Body of pancreas (tissue), 4 donors: Measurements from ENCODE around the gene KCTD19. TPM values are rescaled to one million over a fixed set of nuclear protein-coding genes. Genes with fewer than 3 reads are reported as not detected.
"Not testable (repeated sequence)": the region's sequence is repeated elsewhere in the genome, so short reads cannot be mapped to it uniquely, and the experiment has no call there.

ENCODE experiments used
- ATAC-seq: fragments of 150-250 bp; one replicate; pipeline ENCODE4 v1.9.1; 2016
- DNase-seq, 4 donors: peaks; one replicate each; pipeline ENCODE4 v3.0.0-alpha.2; 2019
- H3K27ac ChIP-seq, 4 donors: fragments of 200-600 bp; sonication (generic); 1 replicate in 3 of 4; 2 replicates in 1 of 4; pipeline versions ENCODE4 v1.5.1 to v1.6.1; 2016 to 2019; ENCODE audit warnings: mild to moderate bottlenecking in 1 of 4, mixed read lengths in 1 of 4, moderate library complexity in 1 of 4
- H3K27me3 ChIP-seq, 2 donors: fragments of 200-600 bp; sonication (generic); one replicate each; pipeline ENCODE4 v1.6.0; 2016; ENCODE audit warnings: mild to moderate bottlenecking in 1 of 2
- H3K36me3 ChIP-seq, 2 donors: fragments of 200-600 bp; sonication (generic); replicated peaks in 1 of 2; 2 replicates each; pipeline ENCODE4 v1.5.1; 2016; ENCODE audit warnings: low read depth in 2 of 2; ENCODE audit not compliant: insufficient read depth in 1 of 2
- H3K4me1 ChIP-seq: fragments of 200-600 bp; sonication (generic); one replicate; pipeline ENCODE4 v1.6.0; 2016
- H3K4me3 ChIP-seq, 2 donors: fragments of 200-600 bp; sonication (generic); 1 replicate in 1 of 2; 2 replicates in 1 of 2; pipeline ENCODE4 v1.5.1; 2016 to 2019
- H3K9me3 ChIP-seq, 3 donors: fragments of 200-600 bp; sonication (generic); 1 replicate in 2 of 3; 2 replicates in 1 of 3; pipeline ENCODE4 v1.5.1; 2016
- CTCF ChIP-seq, 7 experiments: fragments of 450-650 bp in 4 of 7; fragments of 200-600 bp in 3 of 7; sonication (generic) in 3 of 7; IDR thresholded peaks; one replicate each; pipeline ENCODE4 v1.5.1; 2016 to 2019; ENCODE audit warnings: antibody characterized with exemption in 7 of 7
- POLR2A ChIP-seq, 3 donors: fragments of 450-650 bp; IDR thresholded peaks; one replicate each; pipeline ENCODE4 v1.6.1; 2016; ENCODE audit warnings: antibody characterized with exemption in 3 of 3, mild to moderate bottlenecking in 2 of 3
- WGBS, 2 donors: methylation state at CpG; one replicate each; pipeline ENCODE4 v1.1.5; 2017; 5-methylcytosine and 5-hydroxymethylcytosine counted together
- intact Hi-C: fragments of 100-400 bp; cut with DNase I; formaldehyde crosslinking; loops from one replicate; pipeline ENCODE4 v1.15.1; 2023
- total RNA-seq, 2 donors: library from RNA; depleted of rRNA; stranded (reverse); fragments of >200 nt; gene quantifications; one replicate each; pipeline ENCODE4 v1.1.0, GENCODE V29; 2016

The KCTD19 gene
- under 1 TPM in 1 of 2 donors, not detected in 1; under 0.01 TPM for total RNA-seq

GRCh38 chr16:67326472-67327309, at the start of gene KCTD19, which contains the start of gene LRRC36:
Gene KCTD19, minus strand, starts transcription at chr16:67326741. Its CDS starts 34 bp downstream, at chr16:67326707.
Gene LRRC36, plus strand, starts transcription at chr16:67326815. Its CDS starts 48 bp downstream, at chr16:67326863.
- no peaks in the 10 kb centered on the region for H3K36me3 ChIP-seq
- WGBS, 2 donors: 7 to 17% methylated on average over 29 to 59 of the region's 61 CpGs
- peak within 1 kb of the TSS in 3 of 4 donors; percentile 56 to 68 (median 57) for H3K27ac ChIP-seq
- no peak for TF ChIP-seq POLR2A (IDR thresholded peaks at IDR 0.05)
- TF ChIP-seq CTCF (IDR thresholded peaks at IDR 0.05): peak; percentile 29 to 67 (median 60)
- peaks cover 7% of the 10 kb centered on the region for H3K4me1 ChIP-seq
- H3K27me3 ChIP-seq: no peaks in the 10 kb centered on the region
- ATAC-seq: peak; percentile 93
- peak; percentile 74 to 82 (median 78) for DNase-seq
- intact Hi-C loops: no loop called here
- no peaks in the 10 kb centered on the region for H3K9me3 ChIP-seq
- H3K4me3 ChIP-seq: peak within 1 kb of the TSS in 1 of 2 donors; percentile 1

GRCh38 chr16:67376012-67376411, 49.5 kb upstream of the KCTD19 start:
- H3K36me3 ChIP-seq, DNase-seq, ATAC-seq, H3K4me3 ChIP-seq, H3K27ac ChIP-seq, H3K27me3 ChIP-seq, intact Hi-C loops, H3K9me3 ChIP-seq, H3K4me1 ChIP-seq: not testable (repeated sequence)
- WGBS, 2 donors: 78 to 84% methylated on average over 10 to 11 of the region's 11 CpGs

- ATAC-seq (no peak), DNase-seq (no peak)
- H3K4me3 ChIP-seq: no peak overlapping the region
Observed at GRCh38 chr16:67372664-67373063, 46.1 kb upstream of the KCTD19 start.

GRCh38 chr16:67370661-67371060, 44.1 kb upstream of the KCTD19 start:
- no peak overlapping the region for H3K27ac ChIP-seq
- H3K4me3 ChIP-seq: no peak overlapping the region
- no peaks in the 10 kb centered on the region for H3K4me1 ChIP-seq
- H3K9me3 ChIP-seq: no peaks in the 10 kb centered on the region
- no peaks in the 10 kb centered on the region for H3K27me3 ChIP-seq
- no peak for TF ChIP-seq CTCF (IDR thresholded peaks at IDR 0.05)
- no peak for TF ChIP-seq POLR2A (IDR thresholded peaks at IDR 0.05)
- H3K36me3 ChIP-seq: no peaks in the 10 kb centered on the region
- intact Hi-C loops: no loop called here
- 75 to 84% methylated on average over 4 of the region's 4 CpGs for WGBS, 2 donors
- DNase-seq (no peak), ATAC-seq (no peak)

More at GRCh38 chr16:67372664-67373063, 46.1 kb upstream of the KCTD19 start:
- Histone ChIP-seq H3K27ac (no peak overlapping the region), H3K9me3 (no peaks in the 10 kb centered on the region), H3K27me3 (no peaks in the 10 kb centered on the region), H3K36me3 (no peaks in the 10 kb centered on the region), H3K4me1 (no peaks in the 10 kb centered on the region)
- intact Hi-C loops: no loop called here
- TF ChIP-seq POLR2A (IDR thresholded peaks at IDR 0.05) (no peak), CTCF (IDR thresholded peaks at IDR 0.05) (peak in 6 of 7 experiments; percentile 22 to 67 (median 54))

- H3K27me3 ChIP-seq: no peaks in the 10 kb centered on the region
- ATAC-seq (no peak), DNase-seq (no peak)
- no peaks in the 10 kb centered on the region for H3K9me3 ChIP-seq
- H3K4me1 ChIP-seq: peaks cover 8% of the 10 kb centered on the region
- intact Hi-C loops: no loop called here
- H3K4me3 ChIP-seq: no peak overlapping the region
- no peaks in the 10 kb centered on the region for H3K36me3 ChIP-seq
- H3K27ac ChIP-seq: peak overlapping the region in 2 of 4 donors; percentile 62 to 79
- TF ChIP-seq CTCF (IDR thresholded peaks at IDR 0.05): no peak
- no peak for TF ChIP-seq POLR2A (IDR thresholded peaks at IDR 0.05)
Observed at GRCh38 chr16:67364600-67365235, 38.2 kb upstream of the KCTD19 start.
